Keratinocyte (primary cell): ENCODE measurements around the gene HERPUD1.

Experiments used
- EZH2 ChIP-seq: IDR thresholded peaks from one replicate; pipeline ENCODE4 v1.6.1; 2012; ENCODE audit warnings: inconsistent platforms, mild to moderate bottlenecking, low read length, moderate library complexity
- TF ChIP-seq, protein P1 (sequence below), 3 experiments: IDR thresholded peaks in 1 of 3; conservative IDR thresholded peaks in 1 of 3; optimal IDR thresholded peaks in 1 of 3; 2 replicates in 2 of 3; 3 replicates in 1 of 3; pipeline versions ENCODE3 to v1.5.1; 2011; ENCODE audit warnings: low read length in 3 of 3, mild to moderate bottlenecking in 3 of 3, moderate library complexity in 2 of 3, control low read depth in 1 of 3, inconsistent platforms in 1 of 3; ENCODE audit not compliant: insufficient read depth in 2 of 3; ENCODE audit errors: extremely low read depth in 1 of 3

DNA sequence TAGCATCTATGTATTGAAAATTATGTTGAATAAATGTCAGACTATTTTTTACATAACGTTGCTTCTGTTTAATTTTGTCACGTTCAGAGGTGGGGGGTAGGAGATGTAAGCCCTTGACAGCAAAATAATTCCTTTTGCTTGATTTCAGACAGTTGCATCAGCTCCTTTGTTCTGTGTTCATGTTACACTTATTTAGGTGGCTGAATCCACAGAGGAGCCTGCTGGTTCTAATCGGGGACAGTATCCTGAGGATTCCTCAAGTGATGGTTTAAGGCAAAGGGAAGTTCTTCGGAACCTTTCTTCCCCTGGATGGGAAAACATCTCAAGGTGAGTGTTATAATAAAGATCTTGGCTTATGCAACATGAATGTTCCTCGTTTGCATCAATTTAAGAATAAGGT is 4.5 kb downstream of the HERPUD1 start:
- TF ChIP-seq, protein P1, sequence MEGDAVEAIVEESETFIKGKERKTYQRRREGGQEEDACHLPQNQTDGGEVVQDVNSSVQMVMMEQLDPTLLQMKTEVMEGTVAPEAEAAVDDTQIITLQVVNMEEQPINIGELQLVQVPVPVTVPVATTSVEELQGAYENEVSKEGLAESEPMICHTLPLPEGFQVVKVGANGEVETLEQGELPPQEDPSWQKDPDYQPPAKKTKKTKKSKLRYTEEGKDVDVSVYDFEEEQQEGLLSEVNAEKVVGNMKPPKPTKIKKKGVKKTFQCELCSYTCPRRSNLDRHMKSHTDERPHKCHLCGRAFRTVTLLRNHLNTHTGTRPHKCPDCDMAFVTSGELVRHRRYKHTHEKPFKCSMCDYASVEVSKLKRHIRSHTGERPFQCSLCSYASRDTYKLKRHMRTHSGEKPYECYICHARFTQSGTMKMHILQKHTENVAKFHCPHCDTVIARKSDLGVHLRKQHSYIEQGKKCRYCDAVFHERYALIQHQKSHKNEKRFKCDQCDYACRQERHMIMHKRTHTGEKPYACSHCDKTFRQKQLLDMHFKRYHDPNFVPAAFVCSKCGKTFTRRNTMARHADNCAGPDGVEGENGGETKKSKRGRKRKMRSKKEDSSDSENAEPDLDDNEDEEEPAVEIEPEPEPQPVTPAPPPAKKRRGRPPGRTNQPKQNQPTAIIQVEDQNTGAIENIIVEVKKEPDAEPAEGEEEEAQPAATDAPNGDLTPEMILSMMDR (optimal IDR thresholded peaks at IDR 0.05 in 1 of 3, IDR thresholded peaks at IDR 0.05 in 1 of 3, conservative IDR thresholded peaks at IDR 0.05 in 1 of 3; ENCODE audit: extremely low read depth in 1 of 3, insufficient read depth in 2 of 3, low read length in 3 of 3), result no peak
- no peak for TF ChIP-seq EZH2
